K562 (cell line): ENCODE data around the gene FUBP3.

Experiments
- EZH2 ChIP-seq: IDR thresholded peaks from 2 replicates; pipeline ENCODE4 v1.6.1; 2012; ENCODE audit warnings: low read depth, mild to moderate bottlenecking, inconsistent platforms, low read length, borderline replicate concordance
- FOXA1 ChIP-seq: fragments of 450-650 bp; IDR thresholded peaks from 2 replicates; pipeline ENCODE4 v1.6.1; 2016; ENCODE audit warnings: mild to moderate bottlenecking, borderline replicate concordance
- KAT7 ChIP-seq: sonication (generic); formaldehyde crosslinking; IDR thresholded peaks from 2 replicates; pipeline ENCODE4 v1.8.0; 2022; ENCODE audit warnings: missing genetic modification reagents, mild to moderate bottlenecking, borderline replicate concordance
- MYNN ChIP-seq, 2 experiments: sonication (generic); formaldehyde crosslinking in 1 of 2; IDR thresholded peaks; 2 replicates each; pipeline versions ENCODE4 v1.5.0 to v1.6.1; 2016 to 2020; ENCODE audit warnings: antibody characterized with exemption in 1 of 2, missing genetic modification reagents in 1 of 2
- POLR2AphosphoS5 ChIP-seq: IDR thresholded peaks from 2 replicates; pipeline ENCODE4 v1.6.1; 2011; ENCODE audit warnings: mild to moderate bottlenecking, low read depth, low read length, moderate library complexity; ENCODE audit not compliant: control insufficient read depth, insufficient read depth
- SAFB2 ChIP-seq: fragments of 200-400 bp; formaldehyde crosslinking; IDR thresholded peaks from 2 replicates; pipeline ENCODE4 v1.6.1; 2018; ENCODE audit warnings: borderline replicate concordance, low read length, low read depth, moderate library complexity; ENCODE audit not compliant: severe bottlenecking
- SMARCC2 ChIP-seq: fragments of 450-650 bp; IDR thresholded peaks from 2 replicates; pipeline ENCODE4 v1.6.1; 2017; ENCODE audit warnings: antibody characterized with exemption, moderate library complexity, mild to moderate bottlenecking, low read depth
- SPI1 ChIP-seq: IDR thresholded peaks from 2 replicates; pipeline ENCODE4 v1.6.1; 2011; ENCODE audit warnings: low read depth, low read length, control low read depth, borderline replicate concordance
- STAT5B ChIP-seq: fragments of 250-450 bp; sonication (Bioruptor Pico); IDR thresholded peaks from 2 replicates; pipeline ENCODE4 v1.8.0; 2021; ENCODE audit warnings: mild to moderate bottlenecking, inconsistent platforms
- XRCC3 ChIP-seq: fragments of 450-650 bp; IDR thresholded peaks from 2 replicates; pipeline ENCODE4 v1.6.1; 2017; ENCODE audit warnings: mild to moderate bottlenecking, moderate library complexity
- ZNF347 ChIP-seq: fragments of 450-650 bp; formaldehyde crosslinking; IDR thresholded peaks from 2 replicates; pipeline ENCODE4 v1.4.0; 2020; ENCODE audit warnings: low read depth, mild to moderate bottlenecking, moderate library complexity
- ZNF592 ChIP-seq: fragments of 450-650 bp; IDR thresholded peaks from 2 replicates; pipeline ENCODE4 v1.6.1; 2017; ENCODE audit warnings: antibody characterized with exemption, mild to moderate bottlenecking
- TF ChIP-seq, protein P1 (sequence below), 3 experiments: IDR thresholded peaks in 2 of 3; conservative IDR thresholded peaks in 1 of 3; 2 replicates each; pipeline ENCODE4 v1.5.1; 2011 to 2012; ENCODE audit warnings: low read length in 3 of 3, mild to moderate bottlenecking in 3 of 3, control low read depth in 2 of 3, improper control_type of control experiment in 1 of 3, inconsistent platforms in 1 of 3, low read depth in 1 of 3, mixed read lengths in 1 of 3, moderate library complexity in 1 of 3; ENCODE audit not compliant: insufficient read depth in 2 of 3

DNA sequence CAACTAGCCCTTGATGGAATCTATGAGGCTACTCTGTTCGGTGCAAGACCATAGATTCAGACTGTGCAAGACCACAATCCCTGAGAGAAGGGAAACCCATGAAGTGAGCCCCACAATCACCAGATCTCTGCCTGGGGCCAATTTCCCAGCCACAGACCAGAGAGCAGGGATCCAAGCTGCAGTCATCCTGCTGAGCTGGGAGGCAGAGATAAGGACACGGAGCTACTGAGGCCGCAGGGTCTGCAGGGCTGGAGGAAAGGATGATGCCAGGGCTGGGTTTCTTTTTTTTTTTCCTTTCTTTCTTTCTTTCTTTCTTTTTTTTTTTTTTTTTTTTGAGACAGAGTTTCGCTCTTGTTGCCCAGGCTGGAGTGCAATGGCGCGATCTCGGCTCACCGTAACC lies 47.7 kb upstream of the FUBP3 start:
- TF ChIP-seq SMARCC2: peak; percentile 47; the same call in 1 of the 2 replicates
- no peak for TF ChIP-seq XRCC3
- TF ChIP-seq MYNN (IDR thresholded peaks at IDR 0.05): peak; percentile 68; the same call in 1 of the 2 replicates
- no peak for TF ChIP-seq MYNN (CRISPR knock-in tag; IDR thresholded peaks at IDR 0.05)
- TF ChIP-seq POLR2AphosphoS5: peak; percentile 67; the same call in 1 of the 2 replicates
- TF ChIP-seq SPI1: no peak
- no peak for TF ChIP-seq ZNF347 (CRISPR knock-in tag)
- no peak for TF ChIP-seq FOXA1
- TF ChIP-seq KAT7 (CRISPR knock-in tag): no peak
- TF ChIP-seq, protein P1, sequence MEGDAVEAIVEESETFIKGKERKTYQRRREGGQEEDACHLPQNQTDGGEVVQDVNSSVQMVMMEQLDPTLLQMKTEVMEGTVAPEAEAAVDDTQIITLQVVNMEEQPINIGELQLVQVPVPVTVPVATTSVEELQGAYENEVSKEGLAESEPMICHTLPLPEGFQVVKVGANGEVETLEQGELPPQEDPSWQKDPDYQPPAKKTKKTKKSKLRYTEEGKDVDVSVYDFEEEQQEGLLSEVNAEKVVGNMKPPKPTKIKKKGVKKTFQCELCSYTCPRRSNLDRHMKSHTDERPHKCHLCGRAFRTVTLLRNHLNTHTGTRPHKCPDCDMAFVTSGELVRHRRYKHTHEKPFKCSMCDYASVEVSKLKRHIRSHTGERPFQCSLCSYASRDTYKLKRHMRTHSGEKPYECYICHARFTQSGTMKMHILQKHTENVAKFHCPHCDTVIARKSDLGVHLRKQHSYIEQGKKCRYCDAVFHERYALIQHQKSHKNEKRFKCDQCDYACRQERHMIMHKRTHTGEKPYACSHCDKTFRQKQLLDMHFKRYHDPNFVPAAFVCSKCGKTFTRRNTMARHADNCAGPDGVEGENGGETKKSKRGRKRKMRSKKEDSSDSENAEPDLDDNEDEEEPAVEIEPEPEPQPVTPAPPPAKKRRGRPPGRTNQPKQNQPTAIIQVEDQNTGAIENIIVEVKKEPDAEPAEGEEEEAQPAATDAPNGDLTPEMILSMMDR (IDR thresholded peaks at IDR 0.05 in 2 of 3, conservative IDR thresholded peaks at IDR 0.05 in 1 of 3; ENCODE audit: insufficient read depth in 2 of 3, low read depth in 1 of 3, low read length in 3 of 3): no peak
- TF ChIP-seq STAT5B (CRISPR knock-in tag): no peak
- no peak for TF ChIP-seq ZNF592
- no peak for TF ChIP-seq SAFB2
- TF ChIP-seq EZH2: no peak
